Activated CD8-positive, alpha-beta memory T cell treated with anti-CD3 and anti-CD28 coated beads, Interleukin-2, amount 50 U/mL, for 1 hour (primary cell): ENCODE data around the gene ADAM12.
"Not testable (repeated sequence)": the region's sequence is repeated elsewhere in the genome, so short reads cannot be mapped to it uniquely, and the experiment has no call there.

Source experiments
- DNase-seq: peaks from one replicate; pipeline ENCODE4 v3.0.0-alpha.2; 2020; ENCODE audit errors: extremely low read depth

ADAM12 gene

GRCh38 chr10:126175641-126176262, 212.5 kb downstream of the ADAM12 start:
- DNase-seq = no peak

DNA sequence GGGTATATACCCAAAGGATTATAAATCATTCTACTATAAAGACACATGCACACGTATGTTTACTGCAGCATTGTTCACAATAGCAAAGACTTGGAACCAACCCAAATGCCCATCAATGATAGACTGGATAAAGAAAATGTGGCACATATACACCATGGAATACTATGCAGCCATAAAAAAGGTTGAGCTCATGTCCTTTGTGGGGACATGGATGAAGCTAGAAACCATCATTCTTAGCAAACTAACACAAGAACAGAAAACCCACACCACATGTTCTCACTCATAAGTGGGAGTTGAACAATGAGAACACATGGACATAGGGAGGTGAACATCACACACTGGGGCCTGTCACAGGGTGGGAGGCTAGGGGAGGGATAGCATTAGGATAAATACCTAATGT, 215.5 kb downstream of the ADAM12 start:
- DNase-seq = not testable (repeated sequence)

DNA sequence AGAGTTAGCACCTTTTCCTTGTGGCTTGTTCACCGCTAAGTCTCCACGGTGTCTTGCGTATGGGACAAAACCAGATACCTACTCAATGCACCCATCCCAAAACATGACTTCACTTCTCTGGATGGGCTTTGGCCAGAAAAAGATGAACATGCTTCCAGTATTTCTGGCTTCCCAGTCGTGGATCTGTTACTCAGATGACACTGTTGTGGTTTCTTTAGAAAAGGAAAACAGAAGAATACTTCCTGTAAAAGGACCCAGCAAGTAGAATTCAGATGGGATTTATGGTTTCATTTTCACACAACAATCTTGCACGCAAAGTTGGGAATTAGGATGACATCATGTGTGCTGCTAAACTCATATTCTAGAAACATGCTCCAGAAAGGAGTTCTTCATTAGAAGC, 216.7 kb downstream of the ADAM12 start:
- no peak for DNase-seq

GRCh38 chr10:126170776-126171175, 217.5 kb downstream of the ADAM12 start:
- no peak for DNase-seq

- no peak for DNase-seq
These were observed 217.9 kb downstream of the ADAM12 start for GRCh38 chr10:126170371-126170770.

DNA sequence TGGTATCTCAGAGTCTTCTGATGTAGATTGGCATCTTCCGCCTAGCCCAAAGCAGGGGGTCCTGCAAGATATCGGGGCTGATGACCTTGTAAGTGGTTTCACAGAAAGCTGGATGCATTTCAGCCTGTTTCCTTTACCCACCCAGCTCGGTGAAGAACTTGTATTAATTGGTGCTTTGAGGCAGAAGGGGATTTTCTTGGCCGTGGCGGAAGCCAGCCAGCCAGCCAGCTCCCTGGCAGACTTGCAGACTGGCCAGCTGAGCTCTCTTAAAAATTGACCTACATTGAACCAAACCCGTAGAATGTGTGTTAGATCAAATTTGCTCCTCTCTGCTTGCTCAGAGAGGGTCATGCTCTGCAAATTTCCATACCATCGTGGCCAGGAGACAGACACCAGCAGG, 218.4 kb downstream of the ADAM12 start:
- DNase-seq = no peak

DNA sequence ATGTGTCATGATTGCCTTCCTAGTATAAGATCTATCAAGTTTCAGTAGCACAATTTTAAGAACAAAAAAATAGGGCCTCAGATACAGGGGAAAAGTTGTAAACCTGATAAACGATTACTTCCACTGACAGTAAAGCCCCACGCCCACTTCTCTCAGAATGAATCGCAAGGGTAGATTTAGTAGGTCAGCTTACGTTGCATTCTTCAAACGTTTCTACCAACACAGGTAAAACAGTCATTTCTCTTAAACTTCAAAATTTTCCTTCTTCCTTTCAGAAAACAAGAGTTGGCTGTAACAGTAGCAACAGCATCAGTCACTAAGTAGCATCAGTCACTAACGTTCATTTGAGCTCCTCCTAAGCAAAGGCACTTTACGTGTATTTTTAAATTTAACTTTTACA, 221.5 kb downstream of the ADAM12 start:
- DNase-seq = no peak

- no peak for DNase-seq
These were observed 222.4 kb downstream of the ADAM12 start for GRCh38 chr10:126165874-126166273.

DNA sequence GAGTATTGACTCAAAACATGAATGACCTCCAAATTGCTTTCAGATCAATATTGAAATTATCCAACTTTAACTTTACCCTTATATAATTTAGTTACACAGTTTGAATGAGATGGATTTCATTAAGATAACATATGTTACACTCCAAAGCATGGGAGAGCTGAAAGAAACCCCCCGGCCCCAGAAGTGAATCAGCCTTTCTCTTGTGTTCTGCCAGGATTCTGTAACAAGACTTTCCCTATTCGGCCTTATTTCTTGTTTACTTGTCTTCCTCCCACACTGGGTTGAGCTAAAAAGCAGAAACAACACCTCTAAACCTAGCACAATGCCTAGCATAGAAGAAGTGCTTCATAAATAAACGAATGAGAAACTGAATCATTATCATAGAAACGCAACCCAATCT, 224.8 kb downstream of the ADAM12 start:
- no peak for DNase-seq

- no peak for DNase-seq
These were observed 226.6 kb downstream of the ADAM12 start for GRCh38 chr10:126161691-126162090.

DNA sequence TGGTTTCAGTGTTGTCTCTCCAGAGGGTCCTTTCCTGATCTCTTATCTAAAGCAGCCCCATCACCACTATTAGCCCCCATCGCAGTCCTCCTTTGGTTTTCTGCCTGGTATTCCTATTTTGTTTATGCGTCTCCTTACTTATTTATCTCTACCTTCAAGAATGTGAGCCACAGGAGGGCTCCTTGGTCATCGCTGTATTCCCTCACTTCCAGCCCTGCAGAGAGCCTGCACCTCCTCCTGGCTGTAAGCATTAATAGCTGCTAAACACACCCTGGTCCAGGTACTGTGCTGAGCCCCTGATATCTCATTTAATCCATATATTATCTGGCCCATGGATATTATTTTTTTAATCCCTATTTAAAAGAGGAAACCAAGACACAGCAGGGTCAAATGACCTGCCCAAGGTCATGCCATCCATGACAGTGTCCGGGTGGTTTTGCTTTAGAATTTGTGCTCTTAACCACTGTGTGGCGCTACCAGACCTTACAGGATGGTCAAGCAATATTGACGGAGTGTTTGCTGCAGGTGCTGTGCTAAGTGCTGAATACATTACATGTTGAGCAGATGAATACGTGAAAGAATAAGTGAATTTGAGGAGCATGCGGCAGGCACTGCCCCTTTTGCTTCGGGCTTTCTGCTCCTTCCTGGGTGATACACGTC, 227.2 kb downstream of the ADAM12 start:
- no peak for DNase-seq

DNA sequence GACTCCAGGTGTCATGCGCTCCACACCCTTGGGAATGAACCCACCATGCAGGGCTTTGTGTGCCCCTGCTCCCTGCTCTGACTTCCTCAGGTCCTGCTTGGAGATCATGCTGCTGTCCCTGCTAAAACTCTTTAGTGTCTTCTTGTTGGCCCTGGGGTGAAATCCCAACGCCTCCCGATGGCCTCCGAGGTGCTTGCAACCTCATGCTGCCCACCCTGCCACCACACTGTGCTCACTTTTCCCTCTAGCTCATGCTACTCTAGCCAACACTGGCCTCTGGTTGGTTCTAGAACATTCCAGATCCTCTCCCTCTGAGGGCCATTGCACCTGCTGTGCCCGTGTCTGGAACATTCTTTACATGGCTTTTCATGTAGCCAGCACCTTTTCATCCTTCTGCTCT, 227.7 kb downstream of the ADAM12 start:
- no peak for DNase-seq

- no peak for DNase-seq
These were observed 230.0 kb downstream of the ADAM12 start for GRCh38 chr10:126158133-126158892.

- DNase-seq = no peak
These were observed 231.1 kb downstream of the ADAM12 start for GRCh38 chr10:126157189-126157588.

GRCh38 chr10:126156503-126156902, 231.8 kb downstream of the ADAM12 start:
- no peak for DNase-seq

DNA sequence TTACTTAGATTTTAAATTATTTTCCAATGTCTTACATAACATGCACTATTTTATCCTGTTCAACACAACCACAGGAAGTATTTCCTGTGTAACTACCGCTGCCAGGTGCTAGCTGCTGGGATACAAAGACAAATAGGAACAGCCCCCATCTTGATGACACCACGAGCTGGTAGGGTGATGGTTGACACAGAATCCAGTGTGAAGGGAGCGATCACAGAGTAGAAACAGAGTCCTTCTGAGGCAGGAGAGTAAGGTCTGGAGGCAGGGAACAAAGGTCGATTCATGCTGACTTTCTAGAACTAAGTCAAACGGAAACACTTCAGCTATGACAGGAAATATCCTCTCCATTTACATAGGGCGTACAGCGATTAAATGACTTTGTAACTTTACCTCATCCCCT, 232.3 kb downstream of the ADAM12 start:
- DNase-seq = no peak

DNA sequence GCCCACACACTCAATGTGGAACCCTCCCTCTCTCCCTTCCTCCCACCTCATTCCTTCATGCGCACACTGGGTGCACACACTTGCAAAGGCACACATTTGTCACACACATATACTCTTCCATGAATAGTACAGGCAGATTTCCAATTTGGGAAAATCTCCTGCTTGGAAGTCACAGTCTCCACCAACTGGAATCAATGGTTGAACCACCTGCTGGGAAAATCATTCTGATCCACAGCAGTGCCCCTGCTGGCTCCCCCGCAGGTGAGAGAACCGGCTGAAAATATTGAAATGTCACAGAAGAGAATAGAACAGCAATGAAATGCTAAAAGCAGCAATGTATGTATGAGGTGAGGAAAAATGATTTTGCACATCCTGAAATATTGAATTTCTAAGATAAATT, 232.7 kb downstream of the ADAM12 start:
- DNase-seq = no peak

- no peak for DNase-seq
These were observed 234.3 kb downstream of the ADAM12 start for GRCh38 chr10:126153711-126154628.

DNA sequence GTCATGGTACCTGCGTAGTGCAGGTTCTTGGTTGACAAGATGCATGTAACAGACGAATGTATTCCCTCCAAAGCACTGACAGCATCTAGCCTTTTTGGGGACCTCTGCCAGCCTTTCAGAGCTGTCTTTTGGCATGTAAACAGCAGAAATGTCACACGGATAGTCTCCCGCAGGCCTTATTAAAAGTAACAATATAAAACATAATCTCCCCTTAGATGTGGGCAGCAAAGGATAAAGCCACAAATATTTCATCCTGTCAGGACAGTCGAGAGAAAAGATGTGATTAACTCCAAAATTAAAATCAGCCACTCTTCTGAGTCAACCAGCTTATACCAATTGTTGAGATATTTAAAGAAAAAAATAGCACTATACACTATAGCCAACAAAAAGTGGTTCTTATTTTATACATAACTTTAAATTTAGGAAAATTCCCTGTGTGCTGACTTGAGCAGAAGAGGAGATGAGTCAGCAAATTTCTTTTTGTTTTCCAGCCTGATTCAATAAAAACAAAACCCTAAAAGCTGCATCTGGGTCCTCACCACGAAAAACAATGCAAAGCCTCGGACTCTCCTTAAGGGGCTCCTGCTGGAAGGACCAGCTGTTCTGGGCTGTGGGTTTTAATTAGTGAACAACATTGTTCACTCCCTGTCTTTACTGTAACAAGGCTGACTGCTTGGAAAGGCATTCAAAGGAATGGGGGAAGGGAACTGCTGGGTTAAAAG, 240.2 kb downstream of the ADAM12 start:
- no peak for DNase-seq

GRCh38 chr10:126146771-126147170, 241.5 kb downstream of the ADAM12 start:
- no peak for DNase-seq

DNA sequence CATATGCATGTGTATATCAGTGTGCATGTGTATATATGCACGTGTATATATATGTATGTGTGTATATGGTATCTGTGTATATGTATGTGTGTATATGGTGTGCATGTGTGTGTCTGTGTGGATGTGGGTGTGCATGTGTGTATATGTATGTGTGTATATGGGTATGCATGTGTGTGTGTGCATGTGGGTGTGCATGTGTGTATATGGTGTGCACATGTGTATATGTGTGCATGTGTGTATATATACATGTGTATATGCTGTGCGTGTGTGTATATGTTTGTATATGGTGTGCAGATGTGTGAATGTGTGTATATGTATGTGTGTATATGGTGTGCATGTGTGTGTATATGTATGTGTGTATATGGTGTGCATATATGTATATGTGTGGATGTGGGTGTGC, 245.2 kb downstream of the ADAM12 start:
- no peak for DNase-seq
